ENCODE results near the gene BTBD1.

DNA sequence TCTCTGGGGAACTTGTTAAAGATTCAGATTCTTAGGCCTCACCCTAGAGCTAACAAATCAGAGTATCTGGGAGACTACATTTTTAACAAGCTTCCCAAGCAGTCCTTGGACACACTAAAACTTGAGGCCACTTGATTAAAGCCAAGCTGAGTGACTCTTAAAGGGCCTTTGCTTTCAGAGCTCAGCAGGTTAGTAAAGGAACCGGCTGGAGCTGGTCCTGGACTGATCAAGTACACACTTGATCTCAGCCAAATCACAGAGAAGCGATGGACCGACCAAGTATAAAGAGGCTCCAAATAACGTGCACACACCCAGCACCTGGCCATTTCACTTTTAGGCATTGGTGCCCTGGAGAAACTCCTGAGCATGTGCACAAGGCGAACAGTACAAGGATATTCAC lies 27.5 kb upstream of the BTBD1 start:
- TF ChIP-seq EZH2phosphoT487 (IDR thresholded peaks at IDR 0.05; ENCODE audit: borderline replicate concordance) = no peak
- no peak for TF ChIP-seq REST (IDR thresholded peaks at IDR 0.05; ENCODE audit: low read depth)
- TF ChIP-seq EZH2 (IDR thresholded peaks at IDR 0.05) = no peak
- no peak for TF ChIP-seq CTCF (IDR thresholded peaks at IDR 0.05 in 2 of 3, conservative IDR thresholded peaks at IDR 0.05 in 1 of 3; ENCODE audit: borderline replicate concordance in 1 of 3, insufficient read depth in 1 of 3, low read depth in 2 of 3, low read length in 2 of 3)
- TF ChIP-seq SP1 (IDR thresholded peaks at IDR 0.05; ENCODE audit: low read depth) = no peak
- no peak for TF ChIP-seq POLR2AphosphoS5 (IDR thresholded peaks at IDR 0.05; ENCODE audit: low read depth, low read length)
- no peak for TF ChIP-seq JUND (IDR thresholded peaks at IDR 0.05)
- no peak for TF ChIP-seq POLR2A (IDR thresholded peaks at IDR 0.05; ENCODE audit: borderline replicate concordance, extremely low read depth, insufficient read depth, insufficient read length)
- TF ChIP-seq SIN3A (IDR thresholded peaks at IDR 0.05; ENCODE audit: low read depth) = no peak
- no peak for TF ChIP-seq RAD21 (IDR thresholded peaks at IDR 0.05; ENCODE audit: low read depth)
- no peak for TF ChIP-seq ELF1 (IDR thresholded peaks at IDR 0.05; ENCODE audit: borderline replicate concordance, low read depth)
- no peak for TF ChIP-seq ZFX (IDR thresholded peaks at IDR 0.05)
- TF ChIP-seq YY1 (IDR thresholded peaks at IDR 0.05; ENCODE audit: extremely low read depth, insufficient replicate concordance, low read depth, low read length) = no peak
- TF ChIP-seq EGR1 (IDR thresholded peaks at IDR 0.05; ENCODE audit: low read depth) = no peak

All from HCT116 (cell line).